B cell (primary cell): ENCODE measurements around the gene PDGFRB.

Source experiments
- CTCF ChIP-seq: fragments of 200-600 bp; IDR thresholded peaks from one replicate; pipeline ENCODE4 v1.8.0; 2022; ENCODE audit warnings: antibody characterized with exemption, mild to moderate bottlenecking
- EZH2 ChIP-seq: IDR thresholded peaks from 2 replicates; pipeline ENCODE4 v1.6.1; 2012; ENCODE audit warnings: borderline replicate concordance, low read depth, mild to moderate bottlenecking, moderate library complexity, low read length; ENCODE audit not compliant: insufficient read depth, poor library complexity, severe bottlenecking

GRCh38 chr5:150154618-150155128 lies 972 bp downstream of the PDGFRB start:
- TF ChIP-seq CTCF (no peak), EZH2 (no peak)
